CD4-positive, alpha-beta T cell treated with Interleukin-2 at 100 ng/mL for 4 hours (primary cell): Measurements from ENCODE around the gene LRRC41.
"Not testable (repeated sequence)": the region's sequence is repeated elsewhere in the genome, so short reads cannot be mapped to it uniquely, and the experiment has no call there.

ENCODE experiments used
- DNase-seq: peaks from one replicate; pipeline ENCODE4 v3.0.0-alpha.2; 2020; ENCODE audit warnings: low spot score

LRRC41 gene

DNA sequence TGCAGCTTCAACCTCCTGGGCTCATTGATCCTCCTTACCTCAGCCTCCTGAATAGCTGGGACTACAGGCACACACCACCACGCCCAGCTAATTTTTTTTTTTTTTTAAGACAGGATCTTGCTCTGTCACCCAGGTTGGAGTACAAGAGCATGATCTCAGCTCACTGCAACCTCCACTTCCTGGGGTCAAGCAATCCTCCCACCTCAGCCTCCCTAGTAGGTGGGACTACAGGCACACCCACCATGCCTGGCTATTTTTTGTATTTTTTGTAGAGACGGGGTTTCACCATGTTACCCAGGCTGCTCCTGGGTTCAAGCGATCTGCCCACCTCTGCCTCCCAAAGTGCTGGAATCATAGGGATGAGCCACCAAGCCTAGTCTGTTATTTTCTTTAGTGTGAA is 59.6 kb downstream of the LRRC41 start:
- DNase-seq, result not testable (repeated sequence)

DNA sequence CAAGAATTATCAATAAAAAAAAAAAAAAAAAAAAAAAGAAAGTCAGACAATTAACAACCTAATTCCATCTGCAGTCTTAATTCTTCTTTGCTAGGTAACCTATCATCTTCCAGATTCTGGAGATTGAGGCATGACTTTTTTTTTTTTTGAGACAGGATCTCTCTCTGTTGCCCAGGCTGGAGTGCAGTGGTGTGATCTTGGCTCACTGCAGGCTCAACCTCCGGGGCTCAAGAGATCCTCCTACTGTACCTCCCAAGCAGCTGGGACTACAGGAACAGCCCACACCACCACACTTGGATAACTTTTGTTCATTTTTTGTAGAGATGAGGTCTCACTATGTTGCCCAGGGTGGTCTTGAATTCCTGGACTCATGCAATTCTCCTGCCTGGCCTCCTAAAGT is 60.5 kb downstream of the LRRC41 start:
- no peak for DNase-seq

DNA sequence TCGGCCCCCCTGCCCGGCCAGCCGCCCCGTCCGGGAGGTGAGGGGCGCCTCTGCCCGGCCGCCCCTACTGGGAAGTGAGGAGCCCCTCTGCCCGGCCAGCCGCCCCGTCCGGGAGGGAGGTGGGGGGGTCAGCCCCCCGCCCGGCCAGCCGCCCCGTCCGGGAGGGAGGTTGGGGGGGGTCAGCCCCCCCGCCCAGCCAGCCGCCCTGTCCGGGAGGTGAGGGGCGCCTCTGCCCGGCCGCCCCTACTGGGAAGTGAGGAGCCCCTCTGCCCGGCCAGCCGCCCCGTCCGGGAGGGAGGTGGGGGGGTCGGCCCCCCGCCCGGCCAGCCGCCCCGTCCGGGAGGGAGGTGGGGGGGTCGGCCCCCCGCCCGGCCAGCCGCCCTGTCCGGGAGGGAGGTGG is 61.7 kb downstream of the LRRC41 start:
- not testable (repeated sequence) for DNase-seq

DNA sequence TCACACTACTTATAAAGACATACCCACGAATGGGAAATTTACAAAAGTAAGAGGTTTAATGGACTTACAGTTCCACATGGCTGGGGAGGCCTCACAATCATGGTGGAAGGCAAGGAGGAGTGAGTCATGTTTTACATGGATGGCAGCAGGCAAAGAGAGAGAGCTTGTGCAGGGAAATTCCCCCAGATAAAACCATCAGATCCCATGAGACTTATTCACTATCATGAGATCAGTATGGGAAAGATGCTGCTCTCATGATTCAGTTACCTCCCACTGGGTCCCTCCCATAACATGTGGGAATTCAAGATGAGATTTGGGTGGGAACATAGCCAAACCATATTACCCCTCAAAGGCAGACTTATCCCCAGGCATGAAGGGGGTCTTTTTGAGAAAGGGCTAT is 64.6 kb downstream of the LRRC41 start:
- DNase-seq, result not testable (repeated sequence)

DNA sequence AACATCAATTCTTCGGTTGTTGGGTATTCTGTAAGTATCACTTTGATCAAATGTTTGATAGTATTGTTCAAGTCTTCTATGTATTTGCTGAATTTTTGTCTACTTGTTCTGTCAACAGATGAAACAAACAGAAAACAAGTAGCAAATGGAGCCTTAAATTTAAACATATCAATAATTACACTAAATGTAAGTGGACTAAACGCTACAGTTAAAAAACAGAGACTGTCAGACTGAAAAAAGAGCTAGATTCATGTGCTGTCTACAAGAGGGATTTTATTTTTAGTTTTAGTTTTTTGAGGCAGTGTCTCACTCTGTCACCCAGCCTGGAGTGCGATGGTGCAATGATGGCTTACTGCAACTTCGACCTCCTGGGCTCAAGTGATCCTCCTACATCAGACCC is 66.5 kb downstream of the LRRC41 start:
- no peak for DNase-seq

DNA sequence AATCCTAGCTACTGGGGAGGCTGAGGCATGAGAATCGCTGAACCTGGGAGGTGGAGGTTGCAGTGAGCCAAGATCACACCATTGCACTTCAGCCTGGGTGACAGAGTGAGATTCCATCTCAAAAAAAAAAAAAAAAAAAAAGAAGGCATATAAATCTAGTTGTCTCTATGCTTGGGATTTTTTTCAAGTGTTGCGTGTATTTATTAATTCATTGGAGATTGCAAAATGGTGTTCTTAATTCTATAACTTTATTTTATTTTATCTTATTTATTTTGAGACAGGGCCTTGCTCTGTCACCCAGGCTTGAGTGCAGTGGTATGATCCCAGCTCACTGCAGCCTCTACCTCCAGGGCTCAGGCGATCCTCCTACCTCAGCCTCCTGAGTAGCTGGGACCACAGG is 72.2 kb downstream of the LRRC41 start:
- not testable (repeated sequence) for DNase-seq
